ENCODE results near the gene SOX21.

Gene SOX21

GRCh38 chr13:94712287-94712811 lies at the start of gene SOX21:
TSS of gene SOX21 (minus strand) at chr13:94712545. CDS start at chr13:94712049, 496 bp downstream.
- in situ Hi-C loops (cut with MboI; ENCODE audit: low pct_unique_long_range_greater_than_20kb, low sequenced_read_pairs, unreplicated experiment) = no loop called here
- DNase-seq (ENCODE audit: low spot score) = peak; percentile 36
- TF ChIP-seq, protein P1, sequence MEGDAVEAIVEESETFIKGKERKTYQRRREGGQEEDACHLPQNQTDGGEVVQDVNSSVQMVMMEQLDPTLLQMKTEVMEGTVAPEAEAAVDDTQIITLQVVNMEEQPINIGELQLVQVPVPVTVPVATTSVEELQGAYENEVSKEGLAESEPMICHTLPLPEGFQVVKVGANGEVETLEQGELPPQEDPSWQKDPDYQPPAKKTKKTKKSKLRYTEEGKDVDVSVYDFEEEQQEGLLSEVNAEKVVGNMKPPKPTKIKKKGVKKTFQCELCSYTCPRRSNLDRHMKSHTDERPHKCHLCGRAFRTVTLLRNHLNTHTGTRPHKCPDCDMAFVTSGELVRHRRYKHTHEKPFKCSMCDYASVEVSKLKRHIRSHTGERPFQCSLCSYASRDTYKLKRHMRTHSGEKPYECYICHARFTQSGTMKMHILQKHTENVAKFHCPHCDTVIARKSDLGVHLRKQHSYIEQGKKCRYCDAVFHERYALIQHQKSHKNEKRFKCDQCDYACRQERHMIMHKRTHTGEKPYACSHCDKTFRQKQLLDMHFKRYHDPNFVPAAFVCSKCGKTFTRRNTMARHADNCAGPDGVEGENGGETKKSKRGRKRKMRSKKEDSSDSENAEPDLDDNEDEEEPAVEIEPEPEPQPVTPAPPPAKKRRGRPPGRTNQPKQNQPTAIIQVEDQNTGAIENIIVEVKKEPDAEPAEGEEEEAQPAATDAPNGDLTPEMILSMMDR (IDR thresholded peaks at IDR 0.05; ENCODE audit: extremely low read depth, insufficient read depth, missing control alignments) = no peak

- in situ Hi-C loops (cut with MboI; ENCODE audit: low pct_unique_long_range_greater_than_20kb, low sequenced_read_pairs, unreplicated experiment) = no loop called here
- TF ChIP-seq, protein P1 (IDR thresholded peaks at IDR 0.05; ENCODE audit: extremely low read depth, insufficient read depth, missing control alignments) = no peak
- DNase-seq (ENCODE audit: low spot score) = no peak
Measured at GRCh38 chr13:94761407-94761806, 49.1 kb upstream of the SOX21 start.

DNA sequence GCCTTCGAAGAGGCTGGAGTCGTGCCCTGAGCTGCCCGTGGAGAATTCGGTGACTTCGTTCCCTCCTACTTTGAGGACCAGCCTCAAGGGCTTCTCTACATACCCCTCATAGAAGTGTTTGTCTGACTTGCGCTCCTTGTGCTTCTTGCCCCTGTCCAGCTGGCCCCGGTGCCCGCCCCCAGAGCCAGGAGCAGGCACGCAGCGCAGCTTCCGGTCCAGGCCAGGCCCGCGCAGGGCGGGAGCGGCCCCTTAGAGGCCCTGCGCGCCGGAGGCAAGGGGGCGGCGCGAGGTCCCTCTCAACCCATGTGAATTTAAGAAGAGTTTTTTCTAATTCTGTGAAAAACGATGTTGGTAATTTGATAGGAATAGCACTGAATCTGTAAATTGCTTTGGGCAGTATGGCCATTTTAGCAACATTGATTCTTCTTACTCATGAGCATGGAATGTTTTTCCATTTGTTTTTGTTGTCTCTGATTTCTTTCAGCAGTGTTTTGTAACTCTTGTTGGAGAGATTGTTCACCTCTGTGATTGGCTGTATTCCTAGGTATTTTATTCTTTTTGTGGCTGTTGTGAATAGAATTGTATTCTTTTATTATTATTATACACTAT lies 46.9 kb upstream of the SOX21 start:
- no peak for DNase-seq (ENCODE audit: low spot score)
- in situ Hi-C loops (cut with MboI; ENCODE audit: low pct_unique_long_range_greater_than_20kb, low sequenced_read_pairs, unreplicated experiment) = no loop called here
- TF ChIP-seq, protein P1 (IDR thresholded peaks at IDR 0.05; ENCODE audit: extremely low read depth, insufficient read depth, missing control alignments) = no peak

DNA sequence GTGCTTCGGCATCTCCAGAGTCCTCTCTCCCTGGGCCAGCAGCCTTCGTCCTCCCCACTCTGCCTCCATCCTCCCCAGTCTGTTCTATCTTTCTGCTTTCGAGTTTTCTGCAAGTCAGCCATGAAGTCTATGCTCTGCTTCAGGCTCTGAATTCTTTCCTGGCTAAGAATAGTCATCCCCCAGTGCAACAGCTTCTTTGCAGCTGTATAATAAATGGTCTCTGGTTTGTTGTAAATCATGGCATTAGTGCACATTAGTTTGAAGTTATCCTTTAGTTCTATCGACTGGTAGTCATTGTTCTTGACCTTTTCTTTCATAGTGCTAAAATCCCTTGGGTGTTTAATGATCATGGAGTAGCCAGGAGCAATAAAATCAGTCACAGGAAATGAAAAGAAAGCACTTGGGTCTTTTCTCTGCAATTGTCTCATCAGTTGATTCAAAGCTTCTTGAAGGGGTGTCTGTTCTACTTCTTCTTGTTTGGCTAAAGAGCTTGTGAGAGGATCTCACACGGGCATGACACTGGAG lies 46.2 kb upstream of the SOX21 start:
- DNase-seq (ENCODE audit: low spot score) = no peak
- TF ChIP-seq, protein P1 (IDR thresholded peaks at IDR 0.05; ENCODE audit: extremely low read depth, insufficient read depth, missing control alignments) = no peak
- in situ Hi-C loops (cut with MboI; ENCODE audit: low pct_unique_long_range_greater_than_20kb, low sequenced_read_pairs, unreplicated experiment) = no loop called here

DNA sequence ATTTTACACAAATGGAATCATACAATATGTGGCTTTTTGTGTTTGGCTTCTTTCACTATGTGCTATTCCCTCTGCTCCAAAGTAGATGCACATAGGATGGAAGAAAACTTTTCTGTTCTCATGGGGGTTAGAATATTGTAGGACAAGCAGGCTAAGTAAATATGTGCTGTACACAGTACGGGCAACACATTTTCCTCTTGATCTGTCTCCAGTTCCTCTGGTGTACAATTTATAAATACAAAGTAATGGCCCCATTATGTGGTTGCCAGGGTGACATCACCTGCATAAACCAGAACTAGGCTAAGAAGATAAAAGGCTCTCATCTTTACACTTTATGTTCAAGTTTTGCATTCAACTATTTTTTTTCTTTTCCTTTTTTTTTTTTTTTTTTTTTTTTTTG lies 41.0 kb upstream of the SOX21 start:
- in situ Hi-C loops (cut with MboI; ENCODE audit: low pct_unique_long_range_greater_than_20kb, low sequenced_read_pairs, unreplicated experiment) = no loop called here
- TF ChIP-seq, protein P1 (IDR thresholded peaks at IDR 0.05; ENCODE audit: extremely low read depth, insufficient read depth, missing control alignments) = no peak
- DNase-seq (ENCODE audit: low spot score) = no peak

- TF ChIP-seq, protein P1 (IDR thresholded peaks at IDR 0.05; ENCODE audit: extremely low read depth, insufficient read depth, missing control alignments) = no peak
- in situ Hi-C loops (cut with MboI; ENCODE audit: low pct_unique_long_range_greater_than_20kb, low sequenced_read_pairs, unreplicated experiment) = no loop called here
- DNase-seq (ENCODE audit: low spot score) = no peak
Measured at GRCh38 chr13:94749162-94749561, 36.8 kb upstream of the SOX21 start.

Measured in GM13977 (cell line).